ENCODE measurements around the gene GDI1. TPM values are rescaled to one million over a fixed set of nuclear protein-coding genes. Genes with fewer than 3 reads are reported as not detected.

Gene GDI1
- total and polyA plus RNA-seq, 2 donors (not counting 1 experiment from before 2014, with no cell fraction given): 199 to 311 TPM

GRCh38 chrX:154481911-154482601 lies 45.1 kb downstream of the GDI1 start:
- Histone ChIP-seq H3K9me3 (ENCODE audit: control extremely low read depth in 1 of 3, control insufficient read depth in 2 of 3, insufficient read depth in 1 of 3, low read length in 2 of 3) (no peaks in the 10 kb centered on the region), H3K27ac (ENCODE audit: low read length in 2 of 2) (no peak overlapping the region), H3K36me3 (replicated peaks in 1 of 2; ENCODE audit: control extremely low read depth in 1 of 2, control insufficient read depth in 1 of 2, extremely low read depth in 1 of 2, insufficient read depth in 2 of 2, low read length in 1 of 2) (peaks cover 0 to 8% of the 10 kb centered on the region in 2 experiments), H2AFZ (ENCODE audit: insufficient read depth, low read depth, low read length, poor library complexity, severe bottlenecking) (no peak overlapping the region), H3K9ac (ENCODE audit: low read length) (no peak overlapping the region), H3K4me2 (replicated peaks; ENCODE audit: low read depth, low read length, poor library complexity, severe bottlenecking) (no peak overlapping the region), H4K20me1 (ENCODE audit: control insufficient read depth, insufficient read depth, low read length, poor library complexity, severe bottlenecking) (no peaks in the 10 kb centered on the region), H3K79me2 (ENCODE audit: control insufficient read depth, insufficient read depth, low read length) (peaks cover 15% of the 10 kb centered on the region), H3K27me3 (replicated peaks in 1 of 4; ENCODE audit: control extremely low read depth in 1 of 4, control insufficient read depth in 3 of 4, insufficient read depth in 4 of 4, low read length in 3 of 4) (no peaks in the 10 kb centered on the region), H3K4me1 (ENCODE audit: control insufficient read depth in 2 of 2, insufficient read depth in 2 of 2, low read length in 2 of 2) (peaks cover 11 to 31% of the 10 kb centered on the region in 2 donors), H3K4me3 (ENCODE audit: control extremely low read depth in 1 of 5, extremely low read depth in 1 of 5, insufficient read depth in 1 of 5, low read depth in 2 of 5, low read length in 4 of 5) (no peak overlapping the region)
- Mint-ChIP-seq H3K9me3 (ENCODE audit: insufficient read depth) (no peaks in the 10 kb centered on the region), H3K27ac (no peak overlapping the region), H3K4me1 (peaks cover 21% of the 10 kb centered on the region), H3K4me3 (no peak overlapping the region), H3K27me3 (no peaks in the 10 kb centered on the region)
- ChIA-PET CTCF (interaction anchor here (1.4 kb wide), 1 partner anchor 83 kb away, joined by 6 read pairs; the partner anchor contains the start of gene RPL10), POLR2A (no interaction called here)
- TF ChIP-seq EZH2 (IDR thresholded peaks at IDR 0.05; ENCODE audit: borderline replicate concordance, insufficient read depth, low read depth, low read length, poor library complexity, severe bottlenecking): no peak
- TF ChIP-seq CTCF (IDR thresholded peaks at IDR 0.05): no peak
- intact Hi-C loops (cut with micrococcal nuclease): no loop called here
- 93% methylated on average over 8 of the region's 14 CpGs for WGBS (ENCODE audit: insufficient coverage)
- no peak for DNase-seq
- ATAC-seq (ENCODE audit: low read depth): no peak

GRCh38 chrX:154482786-154483185 lies 45.8 kb downstream of the GDI1 start:
- no peak for ATAC-seq (ENCODE audit: low read depth)
- Mint-ChIP-seq H3K27ac (no peak overlapping the region), H3K27me3 (no peaks in the 10 kb centered on the region), H3K9me3 (ENCODE audit: insufficient read depth) (no peaks in the 10 kb centered on the region), H3K4me3 (no peak overlapping the region), H3K4me1 (peaks cover 23% of the 10 kb centered on the region)
- CTCF ChIA-PET: no interaction called here
- Histone ChIP-seq H3K4me3 (ENCODE audit: control extremely low read depth in 1 of 5, extremely low read depth in 1 of 5, insufficient read depth in 1 of 5, low read depth in 2 of 5, low read length in 4 of 5) (no peak overlapping the region), H3K79me2 (ENCODE audit: control insufficient read depth, insufficient read depth, low read length) (peaks cover 15% of the 10 kb centered on the region), H3K27me3 (replicated peaks in 1 of 4; ENCODE audit: control extremely low read depth in 1 of 4, control insufficient read depth in 3 of 4, insufficient read depth in 4 of 4, low read length in 3 of 4) (no peaks in the 10 kb centered on the region), H3K36me3 (replicated peaks in 1 of 2; ENCODE audit: control extremely low read depth in 1 of 2, control insufficient read depth in 1 of 2, extremely low read depth in 1 of 2, insufficient read depth in 2 of 2, low read length in 1 of 2) (peaks cover 0 to 11% of the 10 kb centered on the region in 2 experiments), H3K4me2 (replicated peaks; ENCODE audit: low read depth, low read length, poor library complexity, severe bottlenecking) (no peak overlapping the region), H3K9me3 (ENCODE audit: control extremely low read depth in 1 of 3, control insufficient read depth in 2 of 3, insufficient read depth in 1 of 3, low read length in 2 of 3) (no peaks in the 10 kb centered on the region), H3K9ac (ENCODE audit: low read length) (no peak overlapping the region), H3K4me1 (ENCODE audit: control insufficient read depth in 2 of 2, insufficient read depth in 2 of 2, low read length in 2 of 2) (peaks cover 11 to 33% of the 10 kb centered on the region in 2 donors), H2AFZ (ENCODE audit: insufficient read depth, low read depth, low read length, poor library complexity, severe bottlenecking) (no peak overlapping the region), H4K20me1 (ENCODE audit: control insufficient read depth, insufficient read depth, low read length, poor library complexity, severe bottlenecking) (no peaks in the 10 kb centered on the region), H3K27ac (ENCODE audit: low read length in 2 of 2) (no peak overlapping the region)
- DNase-seq: no peak
- TF ChIP-seq EZH2 (IDR thresholded peaks at IDR 0.05; ENCODE audit: borderline replicate concordance, insufficient read depth, low read depth, low read length, poor library complexity, severe bottlenecking) (no peak), CTCF (IDR thresholded peaks at IDR 0.05) (no peak)
- intact Hi-C loops (cut with micrococcal nuclease): no loop called here
- WGBS (ENCODE audit: insufficient coverage): 89% methylated on average over 3 of the region's 7 CpGs
- POLR2A ChIA-PET: no interaction called here

Data from B cell (primary cell).